NCI-H2227 (cell line): Measurements from ENCODE around the gene PCDHB16.
"Not testable (repeated sequence)": the region's sequence is repeated elsewhere in the genome, so short reads cannot be mapped to it uniquely, and the experiment has no call there.

Experiments used
- DNase-seq: peaks from one replicate; lab custom pipeline; 2025; ENCODE audit not compliant: unreplicated experiment; lab: John Stamatoyannopoulos, UW

Gene PCDHB16

GRCh38 chr5:141182248-141182647, at the start of gene PCDHB16:
Gene PCDHB16 (plus strand): TSS chr5:141182387. CDS start chr5:141182560, 173 bp downstream.
- DNase-seq = peak; percentile 9

GRCh38 chr5:141135030-141135717, 47.0 kb upstream of the PCDHB16 start, which contains the start of gene PCDHB5:
Gene PCDHB5 (plus strand): TSS chr5:141135206. CDS start chr5:141135435, 229 bp downstream.
- peak; percentile 89 for DNase-seq

DNA sequence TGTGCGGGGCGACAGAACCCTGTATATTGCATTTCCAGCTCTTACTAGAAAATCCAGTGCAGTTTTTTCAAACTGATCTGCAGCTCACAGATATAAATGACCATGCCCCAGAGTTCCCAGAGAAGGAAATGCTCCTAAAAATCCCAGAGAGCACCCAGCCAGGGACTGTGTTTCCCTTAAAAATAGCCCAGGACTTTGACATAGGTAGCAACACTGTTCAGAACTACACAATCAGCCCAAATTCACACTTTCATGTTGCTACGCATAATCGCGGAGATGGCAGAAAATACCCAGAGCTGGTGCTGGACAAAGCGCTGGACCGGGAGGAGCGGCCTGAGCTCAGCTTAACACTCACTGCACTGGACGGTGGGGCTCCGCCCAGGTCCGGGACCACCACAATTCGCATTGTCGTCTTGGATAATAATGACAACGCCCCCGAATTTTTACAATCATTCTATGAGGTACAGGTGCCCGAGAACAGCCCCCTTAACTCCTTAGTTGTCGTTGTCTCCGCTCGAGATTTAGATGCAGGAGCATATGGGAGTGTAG, 46.4 kb upstream of the PCDHB16 start:
- peak; percentile 28 for DNase-seq

- DNase-seq = not testable (repeated sequence)
Observed at GRCh38 chr5:141137346-141137745, 44.8 kb upstream of the PCDHB16 start.

GRCh38 chr5:141149812-141150211, 32.4 kb upstream of the PCDHB16 start, which contains the start of gene PCDHB6:
Gene PCDHB6 (plus strand): TSS chr5:141150057. CDS start chr5:141150258, 201 bp downstream.
- DNase-seq = peak; percentile 74

DNA sequence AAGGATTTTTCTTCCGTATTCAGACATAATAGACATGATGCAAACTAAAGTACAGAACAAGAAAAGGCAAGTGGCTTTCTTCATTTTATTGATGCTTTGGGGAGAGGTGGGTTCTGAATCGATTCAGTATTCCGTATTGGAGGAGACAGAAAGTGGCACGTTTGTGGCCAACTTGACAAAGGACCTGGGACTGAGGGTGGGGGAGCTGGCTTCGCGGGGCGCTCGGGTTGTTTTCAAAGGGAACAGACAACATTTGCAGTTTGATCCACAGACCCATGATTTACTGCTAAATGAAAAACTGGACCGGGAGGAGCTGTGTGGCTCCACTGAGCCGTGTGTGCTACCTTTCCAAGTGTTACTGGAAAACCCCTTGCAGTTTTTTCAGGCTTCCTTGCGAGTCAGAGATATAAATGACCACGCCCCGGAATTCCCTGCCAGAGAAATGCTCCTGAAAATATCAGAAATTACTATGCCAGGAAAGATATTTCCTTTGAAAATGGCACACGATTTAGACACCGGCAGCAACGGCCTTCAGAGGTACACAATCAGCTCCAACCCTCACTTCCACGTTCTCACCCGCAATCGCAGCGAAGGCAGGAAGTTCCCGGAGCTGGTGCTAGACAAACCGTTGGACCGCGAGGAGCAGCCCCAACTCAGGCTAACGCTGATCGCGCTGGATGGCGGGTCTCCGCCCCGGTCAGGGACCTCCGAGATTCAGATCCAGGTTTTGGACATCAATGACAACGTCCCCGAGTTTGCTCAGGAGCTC, 31.8 kb upstream of the PCDHB16 start:
- peak; percentile 24 for DNase-seq

GRCh38 chr5:141150993-141151325, 31.2 kb upstream of the PCDHB16 start:
- peak; percentile 24 for DNase-seq

- DNase-seq = not testable (repeated sequence)
Observed at GRCh38 chr5:141151632-141152031, 30.6 kb upstream of the PCDHB16 start.

- not testable (repeated sequence) for DNase-seq
Observed at GRCh38 chr5:141152096-141152495, 30.1 kb upstream of the PCDHB16 start.

- peak; percentile 50 for DNase-seq
Observed at GRCh38 chr5:141155540-141156374, 26.4 kb upstream of the PCDHB16 start.

DNA sequence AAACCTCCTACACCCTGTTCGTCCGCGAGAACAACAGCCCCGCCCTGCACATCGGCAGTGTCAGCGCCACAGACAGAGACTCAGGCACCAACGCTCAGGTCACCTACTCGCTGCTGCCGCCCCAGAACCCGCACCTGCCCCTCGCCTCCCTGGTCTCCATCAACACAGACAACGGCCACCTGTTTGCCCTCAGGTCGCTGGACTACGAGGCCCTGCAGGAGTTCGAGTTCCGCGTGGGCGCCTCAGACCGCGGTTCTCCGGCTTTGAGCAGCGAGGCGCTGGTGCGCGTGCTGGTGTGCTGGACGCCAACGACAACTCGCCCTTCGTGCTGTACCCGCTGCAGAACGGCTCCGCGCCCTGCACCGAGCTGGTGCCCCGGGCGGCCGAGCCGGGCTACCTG, 24.8 kb upstream of the PCDHB16 start:
- not testable (repeated sequence) for DNase-seq

DNA sequence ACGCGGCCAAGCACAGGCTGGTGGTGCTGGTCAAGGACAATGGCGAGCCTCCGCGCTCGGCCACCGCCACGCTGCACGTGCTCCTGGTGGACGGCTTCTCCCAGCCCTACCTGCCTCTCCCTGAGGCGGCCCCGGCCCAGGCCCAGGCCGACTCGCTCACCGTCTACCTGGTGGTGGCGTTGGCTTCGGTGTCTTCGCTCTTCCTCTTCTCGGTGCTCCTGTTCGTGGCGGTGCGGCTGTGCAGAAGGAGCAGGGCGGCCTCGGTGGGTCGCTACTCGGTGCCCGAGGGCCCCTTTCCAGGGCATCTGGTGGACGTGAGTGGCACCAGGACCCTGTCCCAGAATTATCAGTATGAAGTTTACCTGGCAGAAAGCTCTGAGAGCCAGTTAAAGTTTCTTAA, 24.3 kb upstream of the PCDHB16 start:
- DNase-seq = not testable (repeated sequence)

- peak; percentile 49 for DNase-seq
Observed at GRCh38 chr5:141172381-141173204, 9.6 kb upstream of the PCDHB16 start, which contains the start of gene PCDHB7. Gene PCDHB7 (plus strand): TSS chr5:141172644. CDS start chr5:141172836, 192 bp downstream.

DNA sequence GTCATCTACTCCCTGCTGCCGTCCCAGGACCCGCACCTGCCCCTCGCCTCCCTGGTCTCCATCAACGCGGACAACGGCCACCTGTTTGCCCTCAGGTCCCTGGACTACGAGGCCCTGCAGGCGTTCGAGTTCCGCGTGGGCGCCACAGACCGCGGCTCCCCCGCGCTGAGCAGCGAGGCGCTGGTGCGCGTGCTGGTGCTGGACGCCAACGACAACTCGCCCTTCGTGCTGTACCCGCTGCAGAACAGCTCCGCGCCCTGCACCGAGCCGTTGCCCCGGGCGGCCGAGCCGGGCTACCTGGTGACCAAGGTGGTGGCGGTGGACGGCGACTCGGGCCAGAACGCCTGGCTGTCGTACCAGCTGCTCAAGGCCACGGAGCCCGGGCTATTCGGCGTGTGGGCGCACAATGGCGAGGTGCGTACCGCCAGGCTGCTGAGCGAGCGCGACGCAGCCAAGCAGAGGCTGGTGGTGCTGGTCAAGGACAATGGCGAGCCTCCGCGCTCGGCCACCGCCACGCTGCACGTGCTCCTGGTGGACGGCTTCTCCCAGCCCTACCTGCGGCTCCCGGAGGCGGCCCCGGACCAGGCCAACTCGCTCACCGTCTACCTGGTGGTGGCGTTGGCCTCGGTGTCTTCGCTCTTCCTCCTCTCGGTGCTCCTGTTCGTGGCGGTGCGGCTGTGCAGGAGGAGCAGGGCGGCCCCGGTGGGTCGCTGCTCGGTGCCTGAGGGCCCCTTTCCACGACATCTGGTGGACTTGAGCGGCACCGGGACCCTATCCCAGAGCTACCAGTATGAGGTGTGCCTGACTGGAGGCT, 7.7 kb upstream of the PCDHB16 start:
- not testable (repeated sequence) for DNase-seq

DNA sequence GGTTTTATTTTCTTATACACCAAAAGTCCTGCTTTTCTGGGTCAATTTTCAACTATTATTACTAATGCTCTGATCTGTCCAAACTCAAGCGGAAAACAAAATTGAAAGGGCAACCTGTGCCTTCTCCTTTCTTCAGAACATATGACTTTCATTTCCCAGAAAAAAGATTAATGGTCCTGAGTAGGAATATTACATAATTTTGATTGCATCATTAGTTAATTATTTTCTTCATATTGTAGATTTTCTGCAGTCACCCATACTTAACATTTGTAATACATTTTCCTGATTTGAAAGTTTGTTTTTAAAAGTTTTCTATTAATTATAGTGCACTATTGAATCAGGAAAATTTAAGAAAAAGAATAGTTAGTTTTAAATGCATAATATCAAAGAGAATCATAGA, 6.3 kb upstream of the PCDHB16 start:
- DNase-seq = no peak

- not testable (repeated sequence) for DNase-seq
Observed at GRCh38 chr5:141177577-141178191, 4.5 kb upstream of the PCDHB16 start, which contains the start of gene PCDHB8. Gene PCDHB8 (plus strand): TSS chr5:141177790. CDS start chr5:141178035, 245 bp downstream.

DNA sequence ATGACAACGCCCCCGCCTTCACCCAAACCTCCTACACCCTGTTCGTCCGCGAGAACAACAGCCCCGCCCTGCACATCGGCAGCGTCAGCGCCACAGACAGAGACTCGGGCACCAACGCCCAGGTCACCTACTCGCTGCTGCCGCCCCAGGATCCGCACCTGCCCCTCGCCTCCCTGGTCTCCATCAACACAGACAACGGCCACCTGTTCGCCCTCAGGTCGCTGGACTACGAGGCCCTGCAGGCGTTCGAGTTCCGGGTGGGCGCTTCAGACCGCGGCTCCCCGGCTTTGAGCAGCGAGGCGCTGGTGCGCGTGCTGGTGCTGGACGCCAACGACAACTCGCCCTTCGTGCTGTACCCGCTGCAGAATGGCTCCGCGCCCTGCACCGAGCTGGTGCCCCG, 2.8 kb upstream of the PCDHB16 start:
- not testable (repeated sequence) for DNase-seq

DNA sequence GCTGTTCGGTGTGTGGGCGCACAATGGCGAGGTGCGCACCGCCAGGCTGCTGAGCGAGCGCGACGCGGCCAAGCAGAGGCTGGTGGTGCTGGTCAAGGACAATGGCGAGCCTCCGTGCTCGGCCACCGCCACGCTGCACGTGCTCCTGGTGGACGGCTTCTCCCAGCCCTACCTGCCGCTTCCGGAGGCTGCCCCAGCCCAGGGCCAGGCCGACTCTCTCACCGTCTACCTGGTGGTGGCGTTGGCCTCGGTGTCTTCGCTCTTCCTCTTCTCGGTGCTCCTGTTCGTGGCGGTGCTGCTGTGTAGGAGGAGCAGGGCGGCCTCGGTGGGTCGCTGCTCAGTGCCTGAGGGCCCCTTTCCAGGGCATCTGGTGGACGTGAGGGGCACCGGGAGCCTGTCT, 2.3 kb upstream of the PCDHB16 start:
- DNase-seq = not testable (repeated sequence)

DNA sequence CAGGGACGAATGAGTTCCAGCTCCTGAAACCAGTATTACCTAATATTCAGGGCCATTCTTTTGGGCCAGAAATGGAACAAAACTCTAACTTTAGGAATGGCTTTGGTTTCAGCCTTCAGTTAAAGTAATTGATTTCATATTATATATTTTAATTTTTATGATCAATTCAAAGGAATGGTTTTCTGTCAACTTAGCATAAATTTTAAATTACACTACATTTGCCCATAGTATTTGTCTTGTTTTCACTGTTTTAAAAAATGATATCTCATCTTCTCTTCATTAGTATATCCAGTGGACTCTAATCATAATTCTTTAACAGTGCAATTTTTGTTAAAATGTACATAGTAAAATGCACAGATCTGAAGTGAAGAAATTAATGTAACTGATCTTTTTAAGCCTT, 1.9 kb upstream of the PCDHB16 start:
- no peak for DNase-seq
